Kidney epithelial cell (primary cell): ENCODE results near the gene FAM174A. TPM values are rescaled to one million over a fixed set of nuclear protein-coding genes. Genes with fewer than 3 reads are reported as not detected.

ENCODE experiments used
- DNase-seq: peaks from one replicate; pipeline ENCODE4 v3.0.0-alpha.2; 2010; ENCODE audit warnings: low read depth
- H3K27me3 ChIP-seq: 2 replicates; pipeline ENCODE4 v1.6.0; 2011; ENCODE audit warnings: low read length; ENCODE audit not compliant: control insufficient read depth, insufficient read depth
- H3K36me3 ChIP-seq: 2 replicates; pipeline ENCODE4 v1.5.1; 2011; ENCODE audit warnings: low read length; ENCODE audit not compliant: control insufficient read depth, insufficient read depth
- H3K4me3 ChIP-seq: 2 replicates; pipeline ENCODE4 v1.5.1; 2011; ENCODE audit warnings: low read depth, mild to moderate bottlenecking, control low read depth, low read length
- total RNA-seq: library from RNA; depleted of rRNA; stranded (reverse); fragments of >200 nt; gene quantifications from 2 replicates; pipeline ENCODE4 v1.2.3, GENCODE V29; 2015
- TF ChIP-seq, protein P1 (sequence below): IDR thresholded peaks from 2 replicates; pipeline ENCODE4 v1.5.1; 2011; ENCODE audit warnings: mild to moderate bottlenecking, moderate library complexity, low read length, control low read depth, inconsistent platforms; ENCODE audit not compliant: insufficient read depth, poor library complexity, severe bottlenecking

The FAM174A gene
- total RNA-seq, 1 donor from 2014 or later: 22.2 TPM

DNA sequence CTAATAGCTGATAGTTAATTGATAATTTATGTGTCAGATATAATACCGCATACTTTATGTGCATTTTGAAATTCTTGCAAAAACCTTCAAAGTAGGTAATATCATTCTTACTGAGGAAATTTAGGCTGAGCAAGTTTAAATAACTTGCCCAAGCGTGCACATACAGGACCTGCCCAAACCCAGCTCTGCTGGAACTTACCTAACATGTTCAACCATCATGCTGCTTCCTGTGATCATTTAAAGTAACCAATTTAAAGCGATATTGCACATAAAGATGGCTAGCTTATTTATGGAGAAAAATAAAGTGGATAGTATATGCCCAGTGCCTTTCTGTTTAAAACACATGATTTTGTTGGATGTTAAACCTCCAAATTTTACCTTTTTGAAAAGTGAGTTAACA lies 4.3 kb downstream of the FAM174A start:
- no peak for DNase-seq
- TF ChIP-seq, protein P1, sequence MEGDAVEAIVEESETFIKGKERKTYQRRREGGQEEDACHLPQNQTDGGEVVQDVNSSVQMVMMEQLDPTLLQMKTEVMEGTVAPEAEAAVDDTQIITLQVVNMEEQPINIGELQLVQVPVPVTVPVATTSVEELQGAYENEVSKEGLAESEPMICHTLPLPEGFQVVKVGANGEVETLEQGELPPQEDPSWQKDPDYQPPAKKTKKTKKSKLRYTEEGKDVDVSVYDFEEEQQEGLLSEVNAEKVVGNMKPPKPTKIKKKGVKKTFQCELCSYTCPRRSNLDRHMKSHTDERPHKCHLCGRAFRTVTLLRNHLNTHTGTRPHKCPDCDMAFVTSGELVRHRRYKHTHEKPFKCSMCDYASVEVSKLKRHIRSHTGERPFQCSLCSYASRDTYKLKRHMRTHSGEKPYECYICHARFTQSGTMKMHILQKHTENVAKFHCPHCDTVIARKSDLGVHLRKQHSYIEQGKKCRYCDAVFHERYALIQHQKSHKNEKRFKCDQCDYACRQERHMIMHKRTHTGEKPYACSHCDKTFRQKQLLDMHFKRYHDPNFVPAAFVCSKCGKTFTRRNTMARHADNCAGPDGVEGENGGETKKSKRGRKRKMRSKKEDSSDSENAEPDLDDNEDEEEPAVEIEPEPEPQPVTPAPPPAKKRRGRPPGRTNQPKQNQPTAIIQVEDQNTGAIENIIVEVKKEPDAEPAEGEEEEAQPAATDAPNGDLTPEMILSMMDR: no peak

DNA sequence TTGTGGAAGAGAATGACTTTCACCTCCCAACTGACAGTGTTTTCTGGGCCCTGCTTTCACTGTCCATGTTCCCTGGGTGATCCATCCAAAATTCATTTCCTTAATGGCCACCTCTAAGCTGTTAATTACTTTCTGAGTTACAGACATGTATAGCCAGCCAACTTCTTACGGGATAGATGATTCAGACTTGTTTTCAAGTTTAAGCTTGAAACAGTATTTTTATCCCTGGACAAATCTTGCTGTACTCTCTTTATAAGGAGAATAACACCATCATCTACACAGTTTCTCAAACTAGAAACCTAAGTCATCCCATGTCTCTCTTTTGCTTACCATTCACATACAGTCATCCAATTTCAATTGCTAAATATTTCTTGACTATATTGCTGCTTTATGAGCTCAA lies 6.9 kb downstream of the FAM174A start:
- TF ChIP-seq, protein P1: no peak
- no peak for DNase-seq
- Histone ChIP-seq H3K4me3 (no peak overlapping the region), H3K27me3 (no peaks in the 10 kb centered on the region), H3K36me3 (no peaks in the 10 kb centered on the region)

More for the DNA sequence above, 4.3 kb downstream of the FAM174A start:
- Histone ChIP-seq H3K4me3 (no peak overlapping the region), H3K36me3 (no peaks in the 10 kb centered on the region), H3K27me3 (no peaks in the 10 kb centered on the region)

DNA sequence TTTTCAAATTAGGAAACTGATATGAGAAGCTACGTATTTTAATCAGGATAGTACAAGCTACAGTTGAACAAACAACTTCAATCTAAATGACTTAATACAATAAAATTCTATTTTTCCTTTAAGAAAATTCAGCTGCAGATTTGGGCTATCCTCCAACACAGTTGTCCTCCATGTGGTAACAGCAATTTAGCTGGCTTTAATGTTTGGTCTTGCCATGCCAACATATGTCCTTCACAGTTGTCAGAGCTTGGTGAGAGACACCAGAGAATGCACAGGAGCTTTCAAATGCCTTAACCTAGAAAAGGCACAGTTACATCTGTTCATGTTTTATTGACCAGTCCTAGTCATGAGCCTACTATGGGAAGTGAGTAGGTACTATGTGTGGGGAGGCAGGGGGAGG lies 10.8 kb downstream of the FAM174A start:
- Histone ChIP-seq H3K27me3 (no peaks in the 10 kb centered on the region), H3K4me3 (no peak overlapping the region), H3K36me3 (no peaks in the 10 kb centered on the region)
- DNase-seq: no peak
- TF ChIP-seq, protein P1: no peak

DNA sequence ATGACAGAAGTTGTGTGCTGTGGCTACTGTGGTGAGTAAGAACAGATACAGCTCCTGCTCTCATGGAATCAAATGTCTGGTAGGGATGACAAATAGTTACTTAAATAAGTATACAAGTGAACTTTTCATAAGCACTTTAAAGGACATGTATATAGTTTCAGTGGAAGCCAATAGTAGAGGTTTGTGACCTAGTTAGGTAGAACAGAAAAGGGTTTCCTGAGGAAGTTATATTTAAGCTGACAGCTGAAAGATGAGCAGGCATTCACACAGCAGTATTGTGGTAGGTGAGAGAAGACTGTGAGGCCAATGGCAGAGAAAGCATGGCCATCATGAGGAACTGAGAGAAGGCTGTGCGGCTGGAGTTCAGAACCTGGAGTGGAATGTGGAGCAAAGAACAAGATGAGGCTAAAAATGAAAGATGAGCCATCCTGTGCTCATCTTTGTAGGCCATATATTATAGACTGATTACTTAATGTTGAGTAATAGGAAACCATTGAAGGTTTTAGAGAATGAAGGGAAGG lies 15.4 kb downstream of the FAM174A start:
- Histone ChIP-seq H3K27me3 (no peaks in the 10 kb centered on the region), H3K36me3 (no peaks in the 10 kb centered on the region), H3K4me3 (no peak overlapping the region)
- no peak for DNase-seq
- TF ChIP-seq, protein P1: no peak

DNA sequence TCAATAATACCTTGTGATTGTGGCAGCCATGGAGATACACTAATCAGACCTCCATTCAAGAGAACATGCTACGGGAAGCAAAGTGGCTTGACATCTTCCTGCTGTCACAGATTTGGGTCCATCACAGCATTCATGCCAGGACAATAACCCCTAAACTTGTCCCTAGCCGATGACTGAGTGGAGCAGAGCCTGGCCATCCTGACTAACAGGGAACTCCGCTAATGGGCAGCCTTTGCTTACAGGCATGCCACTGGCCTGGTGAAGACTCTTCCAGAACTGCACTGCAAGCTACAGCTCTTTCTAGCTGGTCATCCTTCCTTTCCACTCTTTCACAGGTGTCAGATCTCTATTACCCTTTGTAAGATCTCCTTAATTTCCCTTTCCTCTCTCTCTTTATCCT lies 16.0 kb downstream of the FAM174A start:
- TF ChIP-seq, protein P1: no peak
- no peak overlapping the region for H3K4me3 ChIP-seq
- DNase-seq: no peak
- no peaks in the 10 kb centered on the region for H3K27me3 ChIP-seq
- no peaks in the 10 kb centered on the region for H3K36me3 ChIP-seq

DNA sequence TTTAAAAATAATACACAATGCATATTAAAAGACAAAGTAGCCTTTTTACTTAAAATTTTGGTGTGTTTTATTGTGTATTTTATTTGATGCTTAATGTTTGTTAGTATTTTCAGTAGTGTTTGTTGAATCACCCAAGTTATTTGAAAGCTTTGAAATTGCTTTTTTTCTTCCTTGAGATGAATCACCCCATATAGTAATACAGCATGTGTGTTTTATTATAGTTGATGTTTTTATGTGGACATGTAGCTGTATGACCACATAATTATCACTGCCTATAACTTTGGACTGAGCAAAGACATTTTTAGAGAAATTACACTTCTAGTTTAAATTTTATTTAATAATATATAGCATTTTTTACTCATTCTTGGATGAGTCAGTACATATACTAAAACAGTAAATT lies 18.0 kb downstream of the FAM174A start:
- TF ChIP-seq, protein P1: no peak
- H3K27me3 ChIP-seq: no peaks in the 10 kb centered on the region
- no peak for DNase-seq
- H3K4me3 ChIP-seq: no peak overlapping the region
- no peaks in the 10 kb centered on the region for H3K36me3 ChIP-seq
